HPDE6-E6E7 (cell line): ENCODE results near the gene CNTFR.

Source experiments
- DNase-seq: peaks from one replicate; pipeline ENCODE4 v3.0.0; 2011; ENCODE audit warnings: missing footprints; ENCODE audit errors: extremely low spot score

The CNTFR gene

DNA sequence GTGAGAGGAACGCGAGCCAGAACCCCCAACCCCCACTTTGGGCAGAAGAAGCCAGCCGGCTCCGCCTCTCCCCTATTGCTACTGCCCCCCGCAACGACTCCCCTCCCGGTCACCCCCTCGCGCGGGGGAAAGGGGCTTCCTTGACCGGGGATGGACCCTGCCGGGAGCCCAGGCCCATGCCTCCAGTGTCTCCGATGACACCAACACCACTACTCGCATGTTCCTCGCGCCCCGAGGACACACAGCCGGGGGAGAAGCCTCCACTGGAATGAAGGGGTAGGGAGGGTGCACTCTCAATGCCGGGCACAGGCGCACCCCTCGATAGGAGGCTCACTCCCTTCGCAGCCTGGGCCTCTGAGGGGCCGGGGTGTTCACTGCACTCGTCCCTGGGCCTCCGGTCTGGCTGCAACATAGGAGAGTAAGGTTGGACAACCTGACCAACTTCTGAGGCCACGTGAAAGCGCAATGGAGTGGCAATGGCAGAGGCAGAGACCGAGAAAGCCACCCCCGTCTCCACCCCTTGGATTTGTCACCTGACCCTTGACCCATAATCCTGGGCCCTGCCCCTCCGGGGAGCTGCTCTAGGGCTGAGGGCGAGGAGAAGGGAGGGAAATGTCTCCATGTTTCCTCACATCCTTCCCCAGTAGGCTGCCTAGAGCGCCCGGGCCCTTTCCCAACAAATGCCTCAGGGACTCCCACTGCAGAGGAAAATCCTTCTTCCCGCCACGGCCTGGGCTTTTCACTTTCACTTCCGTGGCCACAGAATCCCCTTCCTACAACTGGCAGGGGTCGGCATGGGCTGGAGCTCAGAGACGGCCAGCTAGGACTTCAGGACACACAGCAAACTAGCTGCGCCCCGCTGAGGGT is 1.1 kb upstream of the CNTFR start:
- no peak for DNase-seq

DNA sequence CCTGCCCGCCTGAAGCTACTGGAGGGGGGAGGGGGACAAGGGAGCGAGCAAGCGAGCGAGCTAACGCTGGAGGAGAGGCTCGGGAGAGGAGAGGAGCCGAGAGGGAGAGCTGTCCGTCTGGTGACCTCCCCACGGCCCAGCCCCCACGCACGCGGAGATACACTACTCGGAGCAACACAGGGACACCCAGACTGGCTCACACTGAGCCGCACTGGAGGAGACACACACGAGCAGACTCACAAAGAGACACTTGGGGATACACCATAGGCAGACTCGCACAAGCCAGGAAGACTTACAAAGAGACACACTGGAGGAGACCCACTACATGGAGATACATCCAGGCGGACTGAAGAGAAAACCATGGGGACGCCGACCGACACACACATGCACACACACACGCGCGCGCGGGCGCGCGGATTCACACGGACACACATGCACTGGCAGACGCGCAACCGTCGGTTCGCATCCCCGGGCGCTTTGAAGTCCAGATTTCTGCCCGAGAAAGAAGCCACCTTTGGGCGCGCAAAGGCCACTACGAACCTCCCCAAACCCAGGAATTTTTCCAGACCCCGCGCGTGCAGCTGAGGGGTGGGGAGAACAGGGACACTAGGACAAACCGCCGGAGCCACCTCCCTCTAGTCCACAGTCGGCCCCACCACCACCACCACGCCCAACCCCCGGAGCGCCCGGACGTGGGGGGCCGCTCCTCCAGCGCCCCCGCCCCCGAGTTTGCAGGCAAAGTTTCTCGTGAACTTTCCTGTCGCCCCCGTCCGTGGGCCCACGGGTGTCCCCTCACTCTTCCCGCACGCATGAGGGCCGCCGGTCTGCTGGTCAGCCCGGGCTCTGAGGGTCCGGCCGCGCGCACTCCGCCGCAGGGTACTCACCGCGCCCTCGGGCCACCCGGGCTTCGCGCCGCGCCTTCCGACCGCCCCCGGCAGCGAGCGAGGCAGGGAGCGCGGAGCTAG is 571 bp downstream of the CNTFR start:
- no peak for DNase-seq

DNA sequence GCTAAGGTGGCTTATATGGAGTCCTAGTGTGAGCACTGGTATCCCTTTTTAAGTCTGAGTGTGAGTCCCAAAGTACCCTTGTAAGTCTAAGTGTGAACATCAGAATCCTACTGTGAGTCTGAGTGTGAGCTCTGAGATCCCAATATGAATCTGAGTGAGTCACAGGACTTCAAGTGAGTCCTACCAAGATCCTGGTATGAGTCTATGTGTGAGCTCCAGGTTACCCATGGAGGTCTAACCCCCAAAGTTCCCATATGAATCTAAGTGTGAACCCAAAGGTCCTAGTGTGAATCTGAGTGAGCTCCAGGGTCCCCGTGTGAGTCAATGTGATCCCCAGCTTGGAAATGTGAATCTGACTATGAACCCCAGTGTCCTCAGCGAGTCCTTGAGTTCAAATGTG is 2.3 kb downstream of the CNTFR start:
- DNase-seq = no peak

DNA sequence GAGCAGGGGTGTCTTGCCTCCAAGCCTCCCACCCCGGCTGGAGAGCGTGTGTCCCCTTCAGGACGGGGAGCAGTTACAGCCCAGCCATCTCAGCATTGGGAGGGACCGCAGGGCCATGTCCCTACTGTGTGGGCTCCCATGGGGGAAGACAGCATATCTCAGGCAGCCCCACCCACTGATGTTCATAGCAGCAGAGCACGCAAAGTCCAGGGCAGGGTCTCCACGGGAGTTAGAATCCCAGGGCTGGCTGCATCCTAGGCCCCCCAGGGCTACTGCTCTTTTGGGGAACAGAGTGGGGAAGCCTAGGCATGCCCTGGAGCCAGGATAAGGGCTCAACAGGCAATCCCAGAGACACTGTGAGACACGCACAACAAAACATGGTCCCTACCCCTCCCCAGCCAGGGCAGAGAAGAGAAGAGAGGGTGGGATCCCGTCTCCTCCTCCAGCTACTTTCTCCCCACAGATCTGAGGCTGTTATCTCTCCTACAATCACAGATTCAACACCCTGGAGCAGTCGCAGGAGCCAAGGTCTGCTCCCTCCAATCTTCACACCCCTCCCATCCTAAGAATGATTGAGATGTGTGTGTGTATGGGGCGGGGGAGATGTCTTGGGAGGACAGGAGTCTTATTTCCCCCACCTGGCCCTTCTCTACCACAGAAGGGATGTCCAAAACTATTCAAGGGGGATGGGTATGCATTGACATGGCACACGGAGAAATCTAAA is 3.4 kb downstream of the CNTFR start:
- no peak for DNase-seq

DNA sequence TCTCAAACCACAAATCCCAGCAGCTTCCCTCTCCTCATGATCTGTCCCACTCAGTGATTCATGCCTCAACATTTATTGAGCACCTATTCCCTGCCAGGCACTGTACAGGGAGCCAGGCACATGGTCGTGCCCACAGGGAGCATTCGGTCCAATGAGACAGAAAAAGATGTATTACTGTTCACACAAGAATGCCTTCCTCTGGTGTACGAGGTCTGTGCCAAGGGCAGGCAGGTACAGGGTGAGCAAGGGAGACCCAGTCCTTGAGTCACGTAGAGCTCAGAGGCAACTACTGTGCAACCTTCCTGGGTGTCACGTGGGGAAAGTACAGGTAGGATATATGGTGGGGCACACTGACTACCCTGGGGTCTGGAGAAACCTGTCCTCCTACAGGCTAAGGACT is 4.6 kb downstream of the CNTFR start:
- DNase-seq = no peak

DNA sequence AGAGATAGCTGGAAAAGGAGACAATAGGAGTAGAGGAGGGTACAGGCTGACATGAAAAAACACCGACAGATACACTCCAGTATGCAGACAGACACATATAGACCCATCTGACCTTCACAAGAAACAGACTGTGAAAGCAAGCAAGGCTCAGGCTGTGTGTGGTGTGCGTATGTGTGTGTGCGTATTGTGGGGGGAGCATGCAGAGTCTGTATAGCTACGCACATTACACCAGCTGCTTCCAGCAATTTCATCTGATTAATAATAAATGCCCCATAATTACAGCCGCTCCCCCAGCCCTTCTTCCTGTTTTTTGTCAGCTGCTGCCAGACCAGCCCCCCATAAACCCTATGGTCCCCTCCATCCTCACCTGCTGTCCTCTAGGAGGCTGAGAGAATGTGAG is 6.7 kb downstream of the CNTFR start:
- no peak for DNase-seq

DNA sequence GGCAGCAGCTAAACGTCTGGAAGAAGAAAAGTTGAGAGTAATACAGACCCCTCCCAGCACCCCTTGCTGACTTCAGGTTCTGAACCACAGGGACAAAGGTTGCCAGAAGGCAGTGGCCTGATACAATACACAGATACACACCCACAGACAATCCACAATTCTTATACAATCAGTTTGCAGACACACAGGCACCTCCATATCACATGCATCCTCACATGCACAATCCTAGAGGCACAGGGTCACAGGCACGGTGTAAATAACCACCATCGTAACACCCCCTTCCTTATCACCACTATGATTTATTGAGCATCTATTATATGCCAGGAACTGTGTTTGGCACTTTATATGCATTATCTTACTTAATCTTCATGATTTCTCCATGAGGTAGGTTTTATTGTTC is 8.2 kb downstream of the CNTFR start:
- no peak for DNase-seq

DNA sequence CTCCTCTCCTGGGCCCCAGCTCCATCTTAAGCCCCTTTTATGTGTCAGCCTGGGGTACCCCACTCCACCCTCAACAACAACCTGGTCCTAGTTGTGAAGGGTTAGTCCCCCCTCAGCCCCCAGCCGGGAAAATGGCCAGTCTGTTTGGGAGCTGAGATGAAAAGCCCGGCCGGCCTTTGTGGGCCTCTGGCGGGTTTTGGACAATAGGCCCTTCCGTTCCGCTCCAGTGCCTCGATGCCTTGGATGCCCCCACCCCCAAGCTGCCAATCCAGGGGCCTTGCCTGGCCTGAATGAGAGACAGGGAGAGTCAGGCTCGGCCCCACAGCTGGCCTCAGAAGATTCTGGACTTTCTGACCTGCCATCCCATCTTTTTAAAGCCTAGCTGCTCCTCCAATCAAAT is 9.2 kb downstream of the CNTFR start:
- DNase-seq = no peak

DNA sequence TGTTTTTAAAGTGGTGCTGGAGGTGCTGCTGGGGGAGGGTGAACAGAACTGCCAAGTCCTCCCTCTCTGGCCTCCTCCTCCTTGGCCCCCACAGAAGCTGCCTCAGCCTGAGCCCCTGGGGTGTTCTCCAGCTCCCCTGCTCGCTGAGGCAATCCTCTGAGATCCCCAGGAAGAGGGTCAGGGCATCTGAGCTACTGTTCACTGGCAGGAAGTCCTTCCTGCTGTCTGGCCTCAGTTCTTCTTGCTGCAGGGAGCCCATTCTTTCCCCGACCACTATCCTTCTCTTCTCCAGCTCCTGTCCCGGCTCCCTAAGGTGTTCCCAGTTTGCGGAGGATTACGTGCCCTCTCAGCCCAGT is 9.7 kb downstream of the CNTFR start:
- DNase-seq = no peak

DNA sequence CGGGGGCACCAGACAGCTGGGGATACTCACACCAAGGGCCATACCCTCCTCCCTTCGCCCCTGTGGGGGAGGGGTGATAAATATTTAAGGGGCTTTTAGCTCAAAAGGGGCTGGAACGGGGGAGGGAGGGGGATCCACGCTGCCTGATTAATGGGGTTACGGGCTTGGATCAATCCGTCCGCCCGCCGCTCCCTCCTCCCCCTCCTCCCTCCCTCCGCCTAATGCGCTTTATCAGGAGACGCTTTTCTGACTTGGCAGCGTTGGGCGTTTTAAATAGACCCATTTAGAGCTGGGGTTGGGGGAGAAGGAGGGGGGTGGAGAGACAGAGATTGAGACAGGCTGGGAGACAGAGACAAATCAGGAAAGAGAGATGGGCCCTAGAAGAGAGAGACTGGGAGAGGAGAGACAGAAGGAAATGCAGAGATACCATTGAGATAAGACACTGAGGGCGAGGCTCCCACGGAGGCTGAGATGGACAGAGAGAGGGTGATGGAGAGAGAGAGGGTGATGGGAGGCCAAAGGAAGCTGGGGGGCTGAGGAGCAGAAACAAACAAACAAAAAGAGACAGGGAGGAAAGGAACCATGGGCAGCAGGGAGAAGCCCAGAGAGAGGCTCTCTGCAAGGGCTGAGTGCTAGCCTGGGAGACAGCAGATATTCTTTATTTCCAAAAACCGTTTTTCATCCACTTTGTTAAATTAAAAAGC is 10.3 kb downstream of the CNTFR start:
- no peak for DNase-seq

DNA sequence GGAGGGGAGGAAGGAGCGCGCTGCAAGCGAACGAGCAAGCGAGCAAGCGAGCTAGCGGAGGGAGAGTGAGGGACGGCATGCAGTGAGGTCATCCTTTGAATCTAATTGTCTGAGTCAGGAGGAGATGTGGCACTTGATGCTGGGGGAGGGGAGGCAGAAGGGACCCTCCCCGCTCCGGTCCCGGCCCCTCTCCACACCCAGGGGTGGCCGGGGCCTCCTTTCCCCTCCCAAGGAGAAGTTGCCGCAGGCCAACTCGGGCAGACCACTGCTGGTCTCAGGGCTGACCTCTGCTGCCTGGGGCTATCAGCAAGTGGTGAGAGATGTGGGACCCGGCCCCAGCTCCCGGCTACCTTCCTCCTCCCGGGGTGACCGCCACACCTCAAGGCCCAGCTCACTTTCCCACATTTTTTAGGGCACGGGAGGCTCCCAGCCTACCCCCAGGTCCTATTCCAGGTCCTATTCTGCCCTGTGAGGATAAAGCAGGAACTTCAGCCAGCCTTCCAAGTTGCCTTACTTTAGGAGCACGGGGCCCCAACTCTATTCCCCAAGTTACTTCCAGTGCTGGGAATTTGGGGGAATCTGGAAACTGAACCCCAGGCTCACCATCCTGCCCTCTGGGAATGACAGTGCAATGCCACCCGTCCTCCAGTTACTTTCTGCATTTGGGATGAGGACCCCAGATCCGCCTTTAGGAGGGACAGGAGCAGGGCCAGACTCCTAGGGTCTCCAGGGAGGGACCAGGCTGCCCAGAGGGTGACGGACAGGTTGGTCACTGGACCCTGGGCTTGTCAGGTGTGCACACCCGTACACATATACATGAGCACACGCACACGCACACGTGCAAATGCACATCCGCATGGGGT is 11.1 kb downstream of the CNTFR start:
- DNase-seq = no peak

DNA sequence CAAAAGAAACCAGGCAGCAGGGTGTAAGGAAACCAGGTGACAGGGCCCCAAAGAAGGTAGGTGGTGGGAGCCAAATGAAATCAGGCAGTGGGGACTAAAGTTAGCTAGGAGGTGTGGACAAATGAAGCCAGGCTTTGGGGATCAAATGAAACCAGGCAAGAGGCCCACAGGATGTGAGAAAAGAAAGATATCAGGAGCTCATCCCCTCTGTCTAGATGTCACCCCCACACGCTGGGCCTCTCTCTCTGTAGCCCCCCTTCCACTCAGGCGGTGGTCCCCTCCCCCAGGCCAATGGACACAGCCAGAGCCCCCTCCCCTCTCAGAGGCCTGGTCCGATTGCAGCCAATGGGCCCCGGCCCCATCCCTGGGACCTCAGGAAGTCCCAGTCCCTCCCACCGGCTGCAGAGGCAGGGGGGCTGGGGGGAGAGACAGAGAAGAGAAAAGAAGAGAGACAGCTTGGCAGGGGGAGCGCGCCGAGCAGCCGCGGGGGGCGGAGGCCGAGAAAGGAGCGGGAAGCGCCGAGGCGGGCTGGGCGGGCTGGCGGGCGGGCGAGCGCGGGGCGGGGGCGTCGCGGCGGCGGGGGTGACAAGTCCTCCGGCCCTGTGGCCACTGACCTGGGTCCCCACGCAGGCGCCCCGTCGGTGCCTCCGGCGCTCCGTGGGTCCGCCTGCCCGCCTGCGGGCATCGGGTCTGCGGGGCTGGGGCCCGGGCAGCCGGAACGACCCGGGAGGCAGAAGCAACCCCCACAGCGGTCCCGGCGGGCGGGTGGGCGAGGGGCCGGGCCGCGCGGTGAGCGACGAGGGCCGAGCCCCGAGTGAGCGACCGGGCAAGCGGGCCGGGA is 11.9 kb downstream of the CNTFR start:
- no peak for DNase-seq

DNA sequence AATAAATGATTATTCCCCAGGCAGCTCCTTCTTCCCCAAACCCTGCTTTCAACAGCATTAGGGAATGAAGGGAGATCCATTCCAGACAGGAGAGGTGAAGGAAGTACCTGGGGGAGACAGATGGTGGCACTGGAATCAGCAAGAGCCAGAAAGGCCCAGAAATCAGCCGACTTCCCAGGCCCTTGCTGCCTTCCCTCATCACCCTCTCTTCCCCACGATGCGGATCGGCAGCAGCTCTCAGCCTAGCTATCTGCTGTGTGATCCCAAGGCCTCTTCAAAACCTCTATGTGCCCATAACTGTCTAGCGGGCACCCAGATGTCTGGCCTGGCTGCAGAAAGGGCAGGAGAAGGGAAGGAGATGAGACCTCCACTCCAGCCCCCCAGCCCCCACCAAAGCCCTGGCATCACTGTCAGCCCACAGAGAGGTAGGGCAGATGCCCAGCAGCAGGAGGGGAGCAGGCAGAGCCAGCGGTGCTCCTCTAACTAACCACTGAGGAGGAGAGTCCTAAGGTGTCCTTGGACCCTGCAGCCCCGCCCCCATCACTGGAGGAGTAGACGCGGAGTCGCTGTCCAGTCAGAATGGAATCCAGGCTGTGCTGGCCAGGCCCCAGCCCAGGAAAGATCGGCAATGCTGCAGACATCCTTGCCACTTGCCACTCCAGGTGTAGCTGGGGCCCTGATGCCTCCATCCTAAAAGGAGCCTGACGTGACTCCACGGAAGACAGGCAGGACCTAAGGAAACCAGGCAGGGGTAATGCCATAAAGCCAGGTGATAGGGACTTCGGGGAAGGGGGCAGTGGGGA is 12.7 kb downstream of the CNTFR start:
- DNase-seq = no peak

DNA sequence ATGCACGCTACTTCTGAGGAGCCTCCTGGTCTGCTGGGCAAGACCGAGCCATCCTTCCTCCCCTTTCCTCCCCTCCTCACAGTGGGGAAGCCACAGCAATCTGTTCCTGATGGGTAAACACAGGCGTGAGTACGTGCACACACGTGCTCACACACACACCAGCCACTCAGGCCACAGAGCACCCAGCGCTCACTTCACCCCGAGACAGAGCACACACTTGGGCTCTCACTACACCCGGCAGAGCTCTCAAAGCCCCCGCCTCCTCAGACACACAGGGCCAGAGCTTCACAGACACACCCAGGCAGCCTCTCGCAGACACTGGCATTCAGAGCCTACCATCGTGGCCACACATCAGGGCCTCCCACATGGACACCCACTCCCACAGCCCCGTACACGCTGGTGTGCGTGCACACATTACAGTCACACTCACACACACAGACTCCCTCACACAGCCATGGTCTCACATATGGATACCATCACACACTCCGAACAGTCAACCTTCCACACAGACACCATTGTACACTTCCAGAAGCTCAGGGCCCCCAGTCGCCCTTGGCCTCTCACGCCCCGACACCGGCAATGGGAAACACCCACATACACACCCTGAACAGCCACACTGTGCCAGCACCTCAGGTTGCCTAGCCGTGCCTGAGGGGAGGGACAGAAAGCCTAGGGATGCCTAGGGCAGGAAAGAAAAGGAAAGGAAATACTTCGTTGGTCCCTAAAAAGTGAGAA is 13.5 kb downstream of the CNTFR start:
- DNase-seq = no peak

DNA sequence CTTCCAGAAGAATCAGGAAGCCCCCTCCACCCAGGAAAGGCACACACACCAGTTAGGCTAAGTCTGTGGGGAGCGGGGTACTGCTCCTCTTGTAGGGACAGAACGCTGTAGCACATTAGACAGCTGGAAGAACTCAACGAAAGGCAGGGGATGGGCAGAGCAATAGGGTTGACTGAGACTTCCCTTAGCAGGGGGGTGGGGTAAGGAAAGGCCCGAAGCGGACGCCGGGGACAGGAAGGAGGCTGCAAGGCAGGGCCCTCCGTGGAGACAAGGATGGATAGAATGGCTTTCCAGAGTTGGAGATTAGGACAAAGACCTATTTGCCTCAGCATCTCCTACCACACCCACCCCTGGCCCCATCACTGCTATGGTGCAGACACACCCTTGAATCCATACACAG is 14.3 kb downstream of the CNTFR start:
- DNase-seq = no peak

DNA sequence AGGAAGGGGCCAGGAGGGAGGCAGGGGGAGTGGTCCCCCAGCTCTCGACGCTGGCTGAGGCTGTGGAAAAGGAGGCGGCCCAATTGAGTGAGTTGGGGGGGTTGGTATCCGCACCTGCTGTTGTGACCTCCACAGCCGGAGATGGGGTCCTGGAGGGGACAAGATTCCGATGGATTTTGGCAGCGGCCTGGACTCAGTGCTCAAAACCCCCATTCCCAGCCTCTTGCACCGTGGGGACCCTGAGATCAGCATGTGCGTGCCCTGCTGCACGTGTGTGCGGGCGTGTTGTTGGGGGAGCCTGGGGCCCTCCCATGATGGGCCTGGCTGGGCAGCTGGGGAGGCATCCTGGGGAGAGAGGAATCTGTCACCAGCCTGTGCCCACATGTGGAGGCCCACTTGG is 15.0 kb downstream of the CNTFR start:
- no peak for DNase-seq

DNA sequence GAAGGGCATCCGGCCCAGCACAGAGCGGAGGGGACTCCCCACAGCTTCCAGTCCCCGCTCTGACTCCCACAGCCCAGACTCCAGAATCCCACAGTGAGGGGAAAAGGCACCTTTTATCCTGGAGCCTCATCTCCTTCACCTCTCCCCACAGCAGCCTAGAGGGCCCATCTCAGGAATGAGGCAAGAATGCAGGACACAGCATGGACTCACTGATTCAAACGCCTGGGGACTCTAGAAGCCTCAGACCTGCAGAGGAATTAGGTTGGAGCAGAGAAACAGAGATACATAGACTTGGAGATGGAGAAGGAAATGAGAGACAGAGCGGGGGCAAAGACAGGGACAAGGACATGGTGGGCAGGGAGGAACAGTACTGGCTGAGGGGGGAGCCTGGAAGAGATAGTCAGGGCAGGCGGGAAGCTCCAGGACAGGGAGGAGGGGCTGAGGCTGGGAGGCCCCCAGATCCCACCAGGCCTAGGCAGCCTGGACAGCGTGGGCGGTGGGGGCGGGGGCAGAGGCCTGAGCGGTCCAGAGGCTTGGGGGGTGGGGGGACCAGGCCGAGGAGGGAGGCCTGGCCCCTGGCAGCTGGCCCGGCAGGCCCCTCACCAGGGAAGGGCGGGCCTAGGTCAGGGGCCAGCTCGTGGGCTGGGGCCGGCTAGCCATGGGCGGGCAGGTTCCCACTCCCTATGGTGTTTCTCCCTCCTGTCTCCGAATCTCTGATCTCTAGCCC is 15.8 kb downstream of the CNTFR start:
- DNase-seq = no peak

DNA sequence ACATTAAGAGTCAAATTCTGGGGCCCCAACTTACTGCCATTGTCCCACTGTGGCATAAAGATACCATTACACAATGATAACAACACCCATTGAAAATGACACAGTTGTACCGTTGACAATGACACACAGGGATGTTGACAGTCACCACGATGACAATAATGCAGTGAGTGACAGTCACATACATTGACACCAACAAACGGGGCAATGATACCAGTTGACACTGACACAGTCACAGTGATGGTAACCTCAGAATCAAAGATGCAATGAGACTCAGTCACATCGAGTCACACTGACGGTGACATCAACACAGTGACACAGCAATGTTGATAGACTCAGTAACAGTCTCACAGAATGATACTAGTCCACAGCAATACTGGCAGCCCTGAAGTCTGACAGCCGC is 16.9 kb downstream of the CNTFR start:
- DNase-seq = no peak
